Neural progenitor cell (in vitro differentiated cells): ENCODE results near the gene EFL1.

Experiments
- EZH2 ChIP-seq: fragments of 200-600 bp; sonication (generic); IDR thresholded peaks from 2 replicates; pipeline ENCODE4 v1.6.1; 2017; ENCODE audit warnings: antibody characterized with exemption, mild to moderate bottlenecking, moderate library complexity
- EZH2phosphoT487 ChIP-seq: fragments of 200-600 bp; sonication (generic); IDR thresholded peaks from 2 replicates; pipeline ENCODE4 v1.6.1; 2017; ENCODE audit warnings: antibody characterized with exemption
- TF ChIP-seq, protein P1 (sequence below): fragments of 200-600 bp; sonication (generic); IDR thresholded peaks from 2 replicates; pipeline ENCODE4 v1.5.1; 2017; ENCODE audit warnings: antibody characterized with exemption, mild to moderate bottlenecking

DNA sequence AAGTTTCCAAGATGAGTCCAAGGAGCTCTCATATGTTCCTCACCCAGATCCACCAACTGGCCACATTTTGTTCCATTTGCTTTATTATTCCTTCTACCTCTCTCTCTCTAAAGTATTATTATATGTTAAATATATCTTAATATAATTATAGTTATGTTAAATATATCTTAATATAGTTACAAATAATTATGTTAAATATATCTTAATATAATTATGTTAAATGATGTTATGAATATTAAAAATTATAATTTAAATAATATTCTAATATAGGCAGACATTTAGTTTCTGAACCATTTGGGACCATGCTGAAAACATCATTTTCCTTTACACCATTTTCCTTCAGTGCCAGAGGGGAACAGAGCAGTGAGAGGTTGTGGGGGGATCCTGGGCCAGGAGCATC lies 166.7 kb downstream of the EFL1 start:
- TF ChIP-seq, protein P1, sequence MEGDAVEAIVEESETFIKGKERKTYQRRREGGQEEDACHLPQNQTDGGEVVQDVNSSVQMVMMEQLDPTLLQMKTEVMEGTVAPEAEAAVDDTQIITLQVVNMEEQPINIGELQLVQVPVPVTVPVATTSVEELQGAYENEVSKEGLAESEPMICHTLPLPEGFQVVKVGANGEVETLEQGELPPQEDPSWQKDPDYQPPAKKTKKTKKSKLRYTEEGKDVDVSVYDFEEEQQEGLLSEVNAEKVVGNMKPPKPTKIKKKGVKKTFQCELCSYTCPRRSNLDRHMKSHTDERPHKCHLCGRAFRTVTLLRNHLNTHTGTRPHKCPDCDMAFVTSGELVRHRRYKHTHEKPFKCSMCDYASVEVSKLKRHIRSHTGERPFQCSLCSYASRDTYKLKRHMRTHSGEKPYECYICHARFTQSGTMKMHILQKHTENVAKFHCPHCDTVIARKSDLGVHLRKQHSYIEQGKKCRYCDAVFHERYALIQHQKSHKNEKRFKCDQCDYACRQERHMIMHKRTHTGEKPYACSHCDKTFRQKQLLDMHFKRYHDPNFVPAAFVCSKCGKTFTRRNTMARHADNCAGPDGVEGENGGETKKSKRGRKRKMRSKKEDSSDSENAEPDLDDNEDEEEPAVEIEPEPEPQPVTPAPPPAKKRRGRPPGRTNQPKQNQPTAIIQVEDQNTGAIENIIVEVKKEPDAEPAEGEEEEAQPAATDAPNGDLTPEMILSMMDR: no peak
- TF ChIP-seq EZH2 (no peak), EZH2phosphoT487 (no peak)
